ENCODE data around the gene OR52I1.

GRCh38 chr11:4619514-4619913, 25.7 kb downstream of the OR52I1 start:
- no peak for TF ChIP-seq CTCF (IDR thresholded peaks at IDR 0.05)
- TF ChIP-seq EZH2 (IDR thresholded peaks at IDR 0.05): no peak

Data from neural progenitor cell (in vitro differentiated cells).